Neuronal stem cell (in vitro differentiated cells): ENCODE measurements around the gene TP53RK.

ENCODE experiments used
- DNase-seq: peaks from one replicate; pipeline ENCODE4 v3.0.0-alpha.2; 2013; ENCODE audit warnings: low spot score
- H2AFZ ChIP-seq: one replicate; pipeline ENCODE4 v1.6.1; 2013; ENCODE audit warnings: mild to moderate bottlenecking, low read length, inconsistent platforms
- H2AK5ac ChIP-seq: 2 replicates; pipeline ENCODE4 v1.6.1; 2013; ENCODE audit warnings: low read depth, mild to moderate bottlenecking, inconsistent platforms, low read length, moderate library complexity, mixed read lengths
- H2BK120ac ChIP-seq: 2 replicates; pipeline ENCODE4 v1.6.1; 2013; ENCODE audit warnings: low read depth, mild to moderate bottlenecking, inconsistent platforms, low read length, moderate library complexity, mixed read lengths
- H2BK12ac ChIP-seq: one replicate; pipeline ENCODE4 v1.6.1; 2013; ENCODE audit warnings: low read length, inconsistent platforms
- H2BK15ac ChIP-seq: 2 replicates; pipeline ENCODE4 v1.6.1; 2013; ENCODE audit warnings: mild to moderate bottlenecking, low read length, inconsistent platforms, mixed read lengths
- H2BK5ac ChIP-seq: one replicate; pipeline ENCODE4 v1.6.1; 2013; ENCODE audit warnings: inconsistent platforms, mild to moderate bottlenecking, low read length, moderate library complexity
- H3K14ac ChIP-seq: one replicate; pipeline ENCODE4 v1.6.1; 2013; ENCODE audit warnings: low read length, inconsistent platforms
- H3K18ac ChIP-seq: 2 replicates; pipeline ENCODE4 v1.6.1; 2013; ENCODE audit warnings: low read length, inconsistent platforms
- H3K23ac ChIP-seq: 2 replicates; pipeline ENCODE4 v1.6.1; 2013; ENCODE audit warnings: low read depth, mild to moderate bottlenecking, mixed read lengths, low read length, inconsistent platforms; ENCODE audit not compliant: poor library complexity
- H3K27ac ChIP-seq: replicated peaks from 3 replicates; pipeline ENCODE4 v1.5.1; 2013; ENCODE audit warnings: low read length, inconsistent platforms
- H3K27me3 ChIP-seq, 3 experiments: 2 replicates each; pipeline ENCODE4 v1.6.1; 2013; ENCODE audit warnings: low read length in 3 of 3, mild to moderate bottlenecking in 2 of 3, inconsistent platforms in 1 of 3, low read depth in 1 of 3, mixed read lengths in 1 of 3, moderate library complexity in 1 of 3; ENCODE audit not compliant: control insufficient read depth in 3 of 3, insufficient read depth in 3 of 3
- H3K36me3 ChIP-seq, 2 donors: replicated peaks in 1 of 2; 2 replicates each; pipeline ENCODE4 v1.6.1; 2013; ENCODE audit warnings: low read length in 2 of 2; ENCODE audit not compliant: control insufficient read depth in 2 of 2, insufficient read depth in 2 of 2
- H3K4ac ChIP-seq: 2 replicates; pipeline ENCODE4 v1.6.1; 2013; ENCODE audit warnings: inconsistent platforms, mild to moderate bottlenecking, low read length, moderate library complexity
- H3K4me1 ChIP-seq, 2 donors: 1 replicate in 1 of 2; 2 replicates in 1 of 2; pipeline ENCODE4 v1.6.1; 2013; ENCODE audit warnings: low read length in 2 of 2, low read depth in 1 of 2; ENCODE audit not compliant: control insufficient read depth in 2 of 2, insufficient read depth in 1 of 2
- H3K4me2 ChIP-seq: one replicate; pipeline ENCODE4 v1.6.1; 2013; ENCODE audit warnings: mild to moderate bottlenecking, low read length, inconsistent platforms; ENCODE audit not compliant: insufficient read depth, poor library complexity, severe bottlenecking
- H3K4me3 ChIP-seq, 2 donors: 2 replicates each; pipeline ENCODE4 v1.5.1; 2013; ENCODE audit warnings: low read length in 2 of 2, mild to moderate bottlenecking in 2 of 2, inconsistent platforms in 1 of 2, moderate library complexity in 1 of 2
- H3K79me1 ChIP-seq: one replicate; pipeline ENCODE4 v1.6.1; 2013; ENCODE audit warnings: low read depth, mild to moderate bottlenecking, inconsistent platforms, low read length, moderate library complexity
- H3K9ac ChIP-seq: one replicate; pipeline ENCODE4 v1.6.1; 2013; ENCODE audit warnings: mild to moderate bottlenecking, low read depth, low read length, inconsistent platforms; ENCODE audit not compliant: poor library complexity
- H3K9me3 ChIP-seq, 2 donors: replicated peaks in 1 of 2; 2 replicates each; pipeline versions ENCODE3 to v1.6.1; 2013; ENCODE audit warnings: low read length in 2 of 2, mild to moderate bottlenecking in 2 of 2, inconsistent platforms in 1 of 2, low read depth in 1 of 2, mixed read lengths in 1 of 2, moderate library complexity in 1 of 2; ENCODE audit not compliant: control insufficient read depth in 2 of 2, insufficient read depth in 1 of 2
- H4K8ac ChIP-seq: one replicate; pipeline ENCODE4 v1.6.1; 2013; ENCODE audit warnings: low read depth, mild to moderate bottlenecking, inconsistent platforms, low read length, moderate library complexity
- H4K91ac ChIP-seq: one replicate; pipeline ENCODE4 v1.6.1; 2013; ENCODE audit warnings: low read length, low read depth, mild to moderate bottlenecking, inconsistent platforms; ENCODE audit not compliant: poor library complexity
- WGBS, 2 donors: extraction: QIAGEN DNeasy Blood & Tissue Kit; methylation state at CpG; one replicate each; pipeline ENCODE4 v1.1.7; 2013; ENCODE audit warnings: missing lambda C conversion rate in 2 of 2, mixed read lengths in 1 of 2; ENCODE audit not compliant: insufficient read length in 2 of 2, insufficient replicate concordance in 1 of 2; ENCODE audit errors: extremely low coverage in 2 of 2; 5-methylcytosine and 5-hydroxymethylcytosine counted together

TP53RK gene

GRCh38 chr20:46709459-46710152 is 20.4 kb upstream of the TP53RK start, which contains the start of gene SLC2A10:
Gene SLC2A10 (plus strand): TSS chr20:46709649. CDS start chr20:46709737, 88 bp downstream.
- H3K27me3 ChIP-seq = no peaks in the 10 kb centered on the region
- H2AFZ ChIP-seq = peak within 1 kb of the TSS; percentile 87
- H3K4me2 ChIP-seq = peak within 1 kb of the TSS; percentile 86
- peak within 1 kb of the TSS; percentile 19 for H3K27ac ChIP-seq
- peak within 1 kb of the TSS; percentile 47 for H4K91ac ChIP-seq
- H2BK12ac ChIP-seq = peak within 1 kb of the TSS; percentile 33
- no peaks in the 10 kb centered on the region for H3K79me1 ChIP-seq
- H2BK120ac ChIP-seq = peak within 1 kb of the TSS; percentile 56
- H3K18ac ChIP-seq = peak within 1 kb of the TSS; percentile 97
- peak within 1 kb of the TSS; percentile 82 for H3K23ac ChIP-seq
- DNase-seq = peak; percentile 40
- peaks cover 9 to 13% of the 10 kb centered on the region in 2 donors for H3K9me3 ChIP-seq
- peak within 1 kb of the TSS; percentile 69 for H3K4ac ChIP-seq
- peak within 1 kb of the TSS; percentile 75 for H2BK15ac ChIP-seq
- no peaks in the 10 kb centered on the region for H3K36me3 ChIP-seq
- peak within 1 kb of the TSS; percentile 10 for H2BK5ac ChIP-seq
- H3K14ac ChIP-seq = peak within 1 kb of the TSS; percentile 22
- WGBS, 2 donors = no CpG with 5 or more reads among the region's 67 CpGs
- H3K4me3 ChIP-seq = peak within 1 kb of the TSS; percentile 52 to 79
- H4K8ac ChIP-seq = peak within 1 kb of the TSS; percentile 70
- H2AK5ac ChIP-seq = peak within 1 kb of the TSS; percentile 77
- H3K9ac ChIP-seq = peak within 1 kb of the TSS; percentile 89
- H3K4me1 ChIP-seq = peaks cover 3 to 17% of the 10 kb centered on the region in 2 donors

GRCh38 chr20:46709055-46709458 is 19.8 kb upstream of the TP53RK start:
- H2BK12ac ChIP-seq = peak overlapping the region; percentile 33
- no peak overlapping the region for H2BK15ac ChIP-seq

GRCh38 chr20:46708172-46708860 is 19.1 kb upstream of the TP53RK start:
- Histone ChIP-seq H3K79me1 (no peaks in the 10 kb centered on the region), H2BK5ac (no peak overlapping the region), H2AK5ac (peak overlapping the region; percentile 65), H3K27me3 (no peaks in the 10 kb centered on the region), H3K23ac (peak overlapping the region; percentile 27), H3K4ac (no peak overlapping the region), H3K9me3 (peaks cover 9 to 13% of the 10 kb centered on the region in 2 donors), H3K4me3 (no peak overlapping the region), H2BK15ac (peak overlapping the region; percentile 75), H3K9ac (no peak overlapping the region), H3K18ac (peak overlapping the region; percentile 36), H2AFZ (peak overlapping the region; percentile 87), H3K4me2 (no peak overlapping the region), H4K91ac (no peak overlapping the region), H3K27ac (no peak overlapping the region), H3K4me1 (peaks cover 6 to 18% of the 10 kb centered on the region in 2 donors), H3K36me3 (no peaks in the 10 kb centered on the region), H3K14ac (no peak overlapping the region), H4K8ac (no peak overlapping the region), H2BK120ac (no peak overlapping the region), H2BK12ac (peak overlapping the region; percentile 65)
- no peak for DNase-seq
- no CpG with 5 or more reads among the region's 8 CpGs for WGBS, 2 donors

More at GRCh38 chr20:46709055-46709458, 19.8 kb upstream of the TP53RK start:
- peak overlapping the region; percentile 70 for H4K8ac ChIP-seq
- peak overlapping the region; percentile 87 for H2AFZ ChIP-seq
- H3K27me3 ChIP-seq = no peaks in the 10 kb centered on the region
- H4K91ac ChIP-seq = peak overlapping the region; percentile 47
- peak overlapping the region; percentile 19 for H3K27ac ChIP-seq
- WGBS, 2 donors = no CpG with 5 or more reads among the region's 13 CpGs
- H2BK120ac ChIP-seq = peak overlapping the region; percentile 56
- H3K79me1 ChIP-seq = no peaks in the 10 kb centered on the region
- H3K4me3 ChIP-seq = peak overlapping the region; percentile 49 to 52
- H3K14ac ChIP-seq = peak overlapping the region; percentile 22
- peak overlapping the region; percentile 86 for H3K4me2 ChIP-seq
- H3K9ac ChIP-seq = peak overlapping the region; percentile 89
- DNase-seq = no peak
- H3K36me3 ChIP-seq = no peaks in the 10 kb centered on the region
- H3K4me1 ChIP-seq = peaks cover 6 to 18% of the 10 kb centered on the region in 2 donors
- peak overlapping the region; percentile 10 for H2BK5ac ChIP-seq
- H3K9me3 ChIP-seq = peaks cover 9 to 13% of the 10 kb centered on the region in 2 donors
- peak overlapping the region; percentile 97 for H3K18ac ChIP-seq
- peak overlapping the region; percentile 15 for H2AK5ac ChIP-seq
- H3K23ac ChIP-seq = peak overlapping the region; percentile 29
- H3K4ac ChIP-seq = peak overlapping the region; percentile 69

- H3K4me2 ChIP-seq = no peak overlapping the region
- no peak overlapping the region for H3K23ac ChIP-seq
- H3K4me3 ChIP-seq = no peak overlapping the region
- no peak overlapping the region for H3K18ac ChIP-seq
- no peak overlapping the region for H3K4ac ChIP-seq
- DNase-seq = no peak
- no CpG with 5 or more reads among the region's 2 CpGs for WGBS, 2 donors
- H3K9ac ChIP-seq = no peak overlapping the region
- peaks cover 6 to 14% of the 10 kb centered on the region in 2 donors for H3K4me1 ChIP-seq
- H2BK120ac ChIP-seq = no peak overlapping the region
- H3K9me3 ChIP-seq = peaks cover 9 to 13% of the 10 kb centered on the region in 2 donors
- no peak overlapping the region for H2BK12ac ChIP-seq
- no peak overlapping the region for H2BK5ac ChIP-seq
- no peak overlapping the region for H2AK5ac ChIP-seq
- H3K27me3 ChIP-seq = no peaks in the 10 kb centered on the region
- no peaks in the 10 kb centered on the region for H3K79me1 ChIP-seq
- no peak overlapping the region for H2BK15ac ChIP-seq
- H4K91ac ChIP-seq = no peak overlapping the region
- no peak overlapping the region for H3K14ac ChIP-seq
- no peak overlapping the region for H4K8ac ChIP-seq
- no peaks in the 10 kb centered on the region for H3K36me3 ChIP-seq
- no peak overlapping the region for H3K27ac ChIP-seq
- no peak overlapping the region for H2AFZ ChIP-seq
Measured at GRCh38 chr20:46706242-46706641, 17.0 kb upstream of the TP53RK start.
